ENCODE results near the gene ARPP21. TPM values are rescaled to one million over a fixed set of nuclear protein-coding genes. Genes with fewer than 3 reads are reported as not detected.

Gene ARPP21
- total and polyA plus RNA-seq, 2 donors (not counting 3 experiments of a cell fraction or from before 2014, with no cell fraction given) = not detected

DNA sequence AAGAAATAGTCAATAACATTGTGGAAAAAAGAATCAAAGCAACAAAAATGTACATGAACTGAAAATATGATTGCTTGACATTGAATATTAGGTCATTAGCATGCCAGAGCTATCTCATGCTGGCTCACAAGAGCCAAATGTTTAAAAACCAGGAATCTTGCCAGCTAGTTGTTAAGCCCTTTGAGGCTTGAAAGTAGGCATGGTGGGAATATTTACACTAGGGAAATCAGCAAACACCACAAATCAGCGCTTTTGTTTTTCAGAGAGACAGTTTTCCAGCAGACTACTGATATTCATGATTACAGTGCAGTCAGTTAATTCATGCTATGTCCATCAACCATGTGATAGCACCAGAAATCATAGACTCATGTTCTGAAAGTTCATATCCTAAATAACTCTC, 144.8 kb downstream of the ARPP21 start:
- H3K36me3 ChIP-seq (ENCODE audit: control insufficient read depth in 2 of 2, extremely low read depth in 1 of 2, insufficient read depth in 2 of 2, low read length in 2 of 2) = no peaks in the 10 kb centered on the region
- ChIA-PET POLR2A (no interaction called here), CTCF (interaction anchor here (1.3 kb wide), 1 partner anchor 14 kb away, joined by 3 read pairs; no protein-coding TSS in a partner anchor)
- H3K27ac ChIP-seq (ENCODE audit: insufficient read depth, low read depth, low read length) = no peak overlapping the region
- no peaks in the 10 kb centered on the region for H4K20me1 ChIP-seq (replicated peaks; ENCODE audit: control insufficient read depth, extremely low read depth, insufficient read depth, low read length)
- no peaks in the 10 kb centered on the region for H3K4me1 ChIP-seq (ENCODE audit: control insufficient read depth, extremely low read depth, insufficient read depth, low read length)
- dilution Hi-C loops (cut with MboI; ENCODE audit: extremely low pct_ligation_motif_present, low sequenced_read_pairs) = no loop called here
- no TSS peak for BruUV-seq (replicated peaks)
- TF ChIP-seq, protein P1, sequence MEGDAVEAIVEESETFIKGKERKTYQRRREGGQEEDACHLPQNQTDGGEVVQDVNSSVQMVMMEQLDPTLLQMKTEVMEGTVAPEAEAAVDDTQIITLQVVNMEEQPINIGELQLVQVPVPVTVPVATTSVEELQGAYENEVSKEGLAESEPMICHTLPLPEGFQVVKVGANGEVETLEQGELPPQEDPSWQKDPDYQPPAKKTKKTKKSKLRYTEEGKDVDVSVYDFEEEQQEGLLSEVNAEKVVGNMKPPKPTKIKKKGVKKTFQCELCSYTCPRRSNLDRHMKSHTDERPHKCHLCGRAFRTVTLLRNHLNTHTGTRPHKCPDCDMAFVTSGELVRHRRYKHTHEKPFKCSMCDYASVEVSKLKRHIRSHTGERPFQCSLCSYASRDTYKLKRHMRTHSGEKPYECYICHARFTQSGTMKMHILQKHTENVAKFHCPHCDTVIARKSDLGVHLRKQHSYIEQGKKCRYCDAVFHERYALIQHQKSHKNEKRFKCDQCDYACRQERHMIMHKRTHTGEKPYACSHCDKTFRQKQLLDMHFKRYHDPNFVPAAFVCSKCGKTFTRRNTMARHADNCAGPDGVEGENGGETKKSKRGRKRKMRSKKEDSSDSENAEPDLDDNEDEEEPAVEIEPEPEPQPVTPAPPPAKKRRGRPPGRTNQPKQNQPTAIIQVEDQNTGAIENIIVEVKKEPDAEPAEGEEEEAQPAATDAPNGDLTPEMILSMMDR (IDR thresholded peaks at IDR 0.05; ENCODE audit: extremely low read depth in 1 of 2, insufficient read depth in 1 of 2, low read depth in 1 of 2, low read length in 2 of 2) = no peak
- TF ChIP-seq GATA2 (IDR thresholded peaks at IDR 0.05; ENCODE audit: insufficient read depth, insufficient read length, low read depth, low read length) (no peak), FOS (IDR thresholded peaks at IDR 0.05; ENCODE audit: borderline replicate concordance, insufficient read depth, low read length) (no peak), MYC (IDR thresholded peaks at IDR 0.05; ENCODE audit: low read depth, low read length) (no peak), JUN (IDR thresholded peaks at IDR 0.05; ENCODE audit: borderline replicate concordance, insufficient read depth, insufficient read length, low read depth) (no peak), POLR2AphosphoS5 (IDR thresholded peaks at IDR 0.05; ENCODE audit: insufficient read depth, low read depth, low read length) (no peak), POLR2A (IDR thresholded peaks at IDR 0.05; ENCODE audit: low read depth, low read length) (no peak), EZH2 (IDR thresholded peaks at IDR 0.05; ENCODE audit: borderline replicate concordance, low read depth, low read length, severe bottlenecking) (no peak)
- TF ChIP-seq, protein P2, sequence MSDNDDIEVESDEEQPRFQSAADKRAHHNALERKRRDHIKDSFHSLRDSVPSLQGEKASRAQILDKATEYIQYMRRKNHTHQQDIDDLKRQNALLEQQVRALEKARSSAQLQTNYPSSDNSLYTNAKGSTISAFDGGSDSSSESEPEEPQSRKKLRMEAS (IDR thresholded peaks at IDR 0.05; ENCODE audit: insufficient read depth, insufficient read length) = no peak
- no peak for DNase-seq (ENCODE audit: low read depth, low spot score)
- no peaks in the 10 kb centered on the region for H3K9me1 ChIP-seq (replicated peaks; ENCODE audit: control insufficient read depth, extremely low read depth, insufficient read depth, low read length)
- no peak for FAIRE-seq
- intact Hi-C loops (cut with micrococcal nuclease) = no loop called here
- H3K9me3 ChIP-seq (replicated peaks; ENCODE audit: control insufficient read depth, insufficient read depth, low read length) = no peaks in the 10 kb centered on the region
- no peak overlapping the region for H3K4me2 ChIP-seq (ENCODE audit: insufficient read depth, low read length)
- H3K4me3 ChIP-seq (replicated peaks in 1 of 3; ENCODE audit: insufficient read depth in 1 of 3, low read depth in 1 of 3, low read length in 3 of 3) = no peak overlapping the region
- H2AFZ ChIP-seq (ENCODE audit: low read depth, low read length) = no peak overlapping the region
- H3K9ac ChIP-seq (replicated peaks; ENCODE audit: extremely low read depth, insufficient read depth, low read length) = no peak overlapping the region
- H3K27me3 ChIP-seq (ENCODE audit: control insufficient read depth in 2 of 2, insufficient read depth in 2 of 2, low read length in 2 of 2) = no peaks in the 10 kb centered on the region
- H3K79me2 ChIP-seq (ENCODE audit: control insufficient read depth, insufficient read depth, low read length) = no peaks in the 10 kb centered on the region

Data from endothelial cell of umbilical vein (primary cell).